MM.1S (cell line): ENCODE results near the gene HAPLN2.
"Not testable (repeated sequence)": the region's sequence is repeated elsewhere in the genome, so short reads cannot be mapped to it uniquely, and the experiment has no call there.

Experiments
- DNase-seq: peaks from one replicate; pipeline ENCODE4 v3.0.0-alpha.2; 2015
- H2AFZ ChIP-seq: fragments of 300-600 bp; sonication (generic); 2 replicates; pipeline ENCODE4 v1.6.0; 2016; ENCODE audit warnings: antibody characterized with exemption, low read length
- H3F3A ChIP-seq: fragments of 300-600 bp; sonication (generic); 2 replicates; pipeline ENCODE4 v1.6.1; 2016; ENCODE audit warnings: mild to moderate bottlenecking, antibody characterized with exemption, low read length, moderate library complexity, mixed read lengths; ENCODE audit not compliant: insufficient read depth
- H3K27ac ChIP-seq: fragments of 300-600 bp; sonication (generic); 2 replicates; pipeline ENCODE4 v1.5.1; 2016; ENCODE audit warnings: mild to moderate bottlenecking, low read length
- H3K27me3 ChIP-seq: fragments of 300-600 bp; sonication (generic); replicated peaks from 2 replicates; pipeline ENCODE4 v1.6.0; 2016; ENCODE audit warnings: low read length; ENCODE audit not compliant: insufficient read depth
- H3K36me3 ChIP-seq: fragments of 300-600 bp; sonication (generic); replicated peaks from 2 replicates; pipeline ENCODE4 v1.6.1; 2016; ENCODE audit warnings: mild to moderate bottlenecking, low read length, mixed read lengths; ENCODE audit not compliant: insufficient read depth
- H3K4me1 ChIP-seq: fragments of 300-600 bp; sonication (generic); 2 replicates; pipeline ENCODE4 v1.6.1; 2016; ENCODE audit warnings: low read length, mixed read lengths
- H3K4me2 ChIP-seq: fragments of 300-600 bp; sonication (generic); 2 replicates; pipeline ENCODE4 v1.6.0; 2016; ENCODE audit warnings: low read depth, low read length
- H3K4me3 ChIP-seq: fragments of 300-600 bp; sonication (generic); 2 replicates; pipeline ENCODE4 v1.5.1; 2016; ENCODE audit warnings: low read length, mixed read lengths
- H3K79me2 ChIP-seq: fragments of 300-600 bp; sonication (generic); 2 replicates; pipeline ENCODE4 v1.6.1; 2016; ENCODE audit warnings: mixed run types, low read length, mixed read lengths
- H3K9ac ChIP-seq: fragments of 300-600 bp; sonication (generic); 2 replicates; pipeline ENCODE4 v1.6.1; 2016; ENCODE audit warnings: low read length, mixed read lengths
- H3K9me2 ChIP-seq: fragments of 300-600 bp; sonication (generic); replicated peaks from 2 replicates; pipeline ENCODE4 v1.6.1; 2016; ENCODE audit warnings: mild to moderate bottlenecking, low read length, mixed read lengths; ENCODE audit not compliant: insufficient read depth
- H3K9me3 ChIP-seq: fragments of 300-600 bp; sonication (generic); replicated peaks from 2 replicates; pipeline ENCODE4 v1.6.1; 2016; ENCODE audit warnings: mild to moderate bottlenecking, low read length, mixed read lengths; ENCODE audit not compliant: insufficient read depth
- H4K20me1 ChIP-seq: fragments of 300-600 bp; sonication (generic); 2 replicates; pipeline ENCODE4 v1.6.1; 2016; ENCODE audit warnings: mild to moderate bottlenecking, low read length, moderate library complexity, mixed read lengths; ENCODE audit not compliant: insufficient read depth
- CTCF ChIP-seq: fragments of 300-600 bp; sonication (generic); IDR thresholded peaks from 2 replicates; pipeline ENCODE4 v1.5.1; 2016; ENCODE audit warnings: antibody characterized with exemption, low read length, mixed read lengths
- EZH2 ChIP-seq: fragments of 300-600 bp; sonication (generic); optimal IDR thresholded peaks from 2 replicates; pipeline ENCODE3; 2017; ENCODE audit warnings: low read depth, mild to moderate bottlenecking, antibody characterized with exemption, low read length, mixed read lengths
- EZH2phosphoT487 ChIP-seq: fragments of 300-600 bp; sonication (generic); IDR thresholded peaks from 2 replicates; pipeline ENCODE4 v1.6.1; 2018; ENCODE audit warnings: antibody characterized with exemption, low read length

HAPLN2 gene

GRCh38 chr1:156586892-156587477 is 32.2 kb upstream of the HAPLN2 start:
- peaks cover 3% of the 10 kb centered on the region for H3K79me2 ChIP-seq
- H3F3A ChIP-seq = peaks cover 10% of the 10 kb centered on the region; the same call in 1 of the 2 replicates
- no peaks in the 10 kb centered on the region for H4K20me1 ChIP-seq
- H3K4me2 ChIP-seq = no peak overlapping the region
- TF ChIP-seq CTCF (no peak), EZH2phosphoT487 (no peak), EZH2 (no peak)
- no peaks in the 10 kb centered on the region for H3K27me3 ChIP-seq
- H3K36me3 ChIP-seq = no peaks in the 10 kb centered on the region
- no peak for DNase-seq
- no peak overlapping the region for H2AFZ ChIP-seq
- H3K9me2 ChIP-seq = no peaks in the 10 kb centered on the region
- H3K9me3 ChIP-seq = no peaks in the 10 kb centered on the region
- H3K4me3 ChIP-seq = no peak overlapping the region
- H3K4me1 ChIP-seq = peaks cover 10% of the 10 kb centered on the region
- no peak overlapping the region for H3K9ac ChIP-seq
- no peak overlapping the region for H3K27ac ChIP-seq

- H3F3A ChIP-seq = peaks cover 19% of the 10 kb centered on the region
- DNase-seq, H3K36me3 ChIP-seq, H3K9me3 ChIP-seq, H3K9me2 ChIP-seq, H3K9ac ChIP-seq, H3K27me3 ChIP-seq, H2AFZ ChIP-seq, H3K4me2 ChIP-seq, H4K20me1 ChIP-seq, H3K27ac ChIP-seq, H3K4me3 ChIP-seq: not testable (repeated sequence)
- H3K4me1 ChIP-seq = peaks cover 18% of the 10 kb centered on the region
- peaks cover 12% of the 10 kb centered on the region for H3K79me2 ChIP-seq
These were observed 31.3 kb upstream of the HAPLN2 start for GRCh38 chr1:156587927-156588326.

- peaks cover 22% of the 10 kb centered on the region for H3K79me2 ChIP-seq
- peaks cover 20% of the 10 kb centered on the region for H3K4me1 ChIP-seq
- DNase-seq = no peak
- H3K4me3 ChIP-seq = no peak overlapping the region
- TF ChIP-seq CTCF (no peak), EZH2phosphoT487 (no peak), EZH2 (no peak)
- H3K27ac ChIP-seq = no peak overlapping the region
- H2AFZ ChIP-seq = no peak overlapping the region
- H4K20me1 ChIP-seq = no peaks in the 10 kb centered on the region
- no peak overlapping the region for H3K9ac ChIP-seq
- H3K9me3 ChIP-seq = no peaks in the 10 kb centered on the region
- no peaks in the 10 kb centered on the region for H3K27me3 ChIP-seq
- H3F3A ChIP-seq = peaks cover 25% of the 10 kb centered on the region
- no peaks in the 10 kb centered on the region for H3K36me3 ChIP-seq
- H3K4me2 ChIP-seq = no peak overlapping the region
- no peaks in the 10 kb centered on the region for H3K9me2 ChIP-seq
These were observed 29.7 kb upstream of the HAPLN2 start for GRCh38 chr1:156589546-156589945.
